Measurements from ENCODE around the gene BCL11B.

The BCL11B gene

DNA sequence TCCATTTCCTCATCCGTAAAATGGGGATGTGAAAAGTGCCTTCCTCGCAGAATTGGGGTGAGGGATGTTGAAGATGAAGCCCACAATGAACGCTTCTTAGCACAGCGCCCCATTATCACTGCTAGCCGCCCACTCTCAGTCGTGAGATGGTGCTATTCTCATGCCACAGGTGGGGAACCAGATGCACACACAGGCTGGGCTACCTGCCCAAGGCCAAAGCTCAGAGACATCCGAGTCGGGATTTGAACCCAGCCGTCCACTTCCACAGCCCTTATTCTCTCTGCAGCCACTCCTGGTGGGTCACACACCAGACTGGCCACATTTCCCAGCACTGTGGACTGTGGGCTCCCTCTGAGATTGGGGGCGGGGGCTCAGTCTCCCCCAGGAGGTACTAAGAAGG, 55.8 kb downstream of the BCL11B start:
- no peak for DNase-seq

DNA sequence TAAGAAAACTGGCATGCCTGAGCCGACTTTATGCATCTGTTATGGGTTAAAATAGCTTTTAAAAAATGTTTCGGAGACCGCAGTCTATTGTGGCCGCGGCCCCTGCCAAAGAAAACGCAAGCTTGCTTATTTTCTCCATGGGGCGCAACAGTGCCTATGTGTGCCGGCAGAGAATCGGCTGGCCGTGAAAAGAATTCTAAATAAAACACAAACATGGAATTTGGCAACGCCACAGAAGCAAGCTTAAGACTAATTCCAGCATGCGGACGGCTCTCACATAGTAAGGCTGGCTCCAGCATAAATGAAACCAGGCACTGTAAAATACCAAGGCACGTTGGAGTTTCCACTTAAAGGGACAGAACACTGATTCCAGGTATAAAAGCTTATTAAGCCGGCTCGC, 56.7 kb downstream of the BCL11B start:
- no peak for DNase-seq

DNA sequence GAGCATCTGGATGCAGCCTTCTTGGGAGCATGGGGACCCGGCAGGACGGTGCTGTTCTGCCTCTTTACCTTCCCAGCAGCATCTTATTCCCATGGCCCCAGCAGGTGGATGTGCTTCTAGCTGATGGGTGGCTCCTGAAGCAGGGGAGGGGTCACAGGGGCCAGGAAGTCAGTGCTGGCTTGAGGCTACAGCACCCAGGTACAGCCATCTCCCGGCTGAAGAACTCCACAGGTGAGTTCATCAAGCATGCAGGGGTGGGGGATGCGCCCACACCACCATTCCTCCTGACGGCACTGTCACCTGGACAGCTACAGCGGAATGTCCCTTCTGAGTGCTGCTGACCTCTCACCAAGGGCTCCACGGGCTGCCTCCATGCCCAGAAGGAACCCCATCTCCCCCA, 57.3 kb downstream of the BCL11B start:
- DNase-seq = no peak

DNA sequence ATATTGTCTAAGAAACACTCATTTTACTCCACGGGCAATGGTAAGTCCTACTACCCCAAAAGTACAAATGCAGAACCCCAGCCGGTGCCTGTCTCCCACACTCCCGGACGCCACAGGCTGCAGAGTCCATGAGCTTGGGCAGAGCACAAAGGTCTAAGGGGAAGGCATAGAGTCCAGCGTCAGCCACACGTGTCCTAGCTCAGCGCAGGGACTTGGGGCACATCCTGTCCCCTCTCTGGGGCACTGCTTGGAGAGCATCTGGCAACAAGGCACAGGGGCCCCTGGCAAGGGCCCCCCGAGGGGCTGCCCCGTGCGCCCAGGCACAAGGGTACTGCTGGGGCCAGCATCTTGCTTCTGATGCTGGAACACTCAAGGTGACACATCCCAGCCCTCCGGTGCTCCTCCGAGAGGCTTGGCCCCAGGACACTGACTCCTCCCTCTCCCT, 58.4 kb downstream of the BCL11B start:
- no peak for DNase-seq

DNA sequence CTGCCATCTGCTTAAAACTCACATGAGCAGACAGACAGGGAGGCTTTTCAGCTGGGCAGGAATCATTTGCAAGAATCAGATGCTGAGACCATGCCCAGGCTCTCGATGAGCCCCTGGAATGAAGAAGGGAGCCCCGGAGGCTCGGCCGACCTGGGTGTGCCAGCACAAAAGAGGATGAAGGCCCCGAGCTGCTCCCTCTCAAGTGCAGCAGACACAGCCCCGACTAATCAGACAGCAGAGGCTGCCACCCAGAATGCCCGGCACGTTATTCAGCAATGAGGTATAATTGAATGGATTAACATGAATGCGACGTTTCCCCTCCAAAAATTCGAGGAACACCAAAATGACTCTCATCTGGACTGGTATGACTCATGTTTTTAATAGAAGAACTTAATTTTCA, 58.9 kb downstream of the BCL11B start:
- no peak for DNase-seq

DNA sequence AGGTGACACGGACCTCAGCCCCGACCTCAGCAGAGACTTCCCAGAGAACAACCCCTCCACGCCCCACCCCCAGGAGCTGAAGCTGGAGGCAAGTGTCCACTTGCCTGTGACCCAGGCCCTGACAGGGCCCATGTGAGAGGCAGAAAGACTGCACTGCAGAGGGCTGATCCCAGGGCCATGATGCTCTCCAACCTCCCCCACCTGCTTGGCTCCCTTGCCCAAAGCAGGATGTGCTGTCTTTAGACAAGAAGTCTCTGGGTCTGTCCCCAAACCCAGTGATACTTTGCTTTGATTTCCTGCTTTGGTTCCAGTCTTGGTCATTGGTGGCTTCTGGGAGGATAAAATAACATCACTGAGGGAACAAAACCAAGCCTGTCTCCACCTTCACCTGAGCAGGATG, 59.4 kb downstream of the BCL11B start:
- DNase-seq = no peak

DNA sequence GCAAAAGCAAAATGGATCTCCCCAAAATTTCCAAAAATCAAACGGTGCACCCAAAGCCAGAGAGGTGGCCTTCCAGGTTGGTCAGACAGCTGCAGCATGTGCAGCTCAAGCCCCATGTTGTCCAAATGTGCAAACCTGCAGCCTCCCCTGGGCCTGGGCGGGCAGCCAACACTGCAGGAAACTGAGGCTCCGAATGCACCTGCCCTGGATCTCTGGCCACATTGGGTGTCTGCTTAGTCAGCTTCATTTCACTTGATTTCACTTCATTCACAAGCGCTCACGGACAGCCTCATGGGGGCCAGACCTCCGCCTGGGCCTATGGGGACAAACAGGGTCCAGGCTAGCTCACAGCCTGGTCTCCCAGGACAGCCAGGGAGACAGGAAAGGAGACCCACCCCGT, 59.8 kb downstream of the BCL11B start:
- no peak for DNase-seq

DNA sequence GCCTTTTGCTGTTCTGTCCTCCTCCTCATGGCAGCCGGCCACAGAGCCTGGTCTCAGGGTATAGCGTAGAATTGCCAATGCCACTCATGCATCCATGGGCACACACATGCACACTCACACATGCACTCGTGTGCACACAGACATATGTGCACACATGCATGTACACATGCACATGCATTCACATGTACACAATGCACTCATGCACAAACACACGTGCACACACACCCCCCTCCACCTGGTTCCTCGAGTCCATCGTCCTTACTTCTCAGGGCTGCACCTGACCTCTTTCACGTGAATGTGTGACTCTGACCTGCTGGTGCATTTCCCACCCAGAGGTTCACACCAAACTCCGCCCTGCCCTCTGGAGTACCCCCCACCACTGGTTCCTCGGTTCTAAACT, 60.6 kb downstream of the BCL11B start:
- DNase-seq = no peak

DNA sequence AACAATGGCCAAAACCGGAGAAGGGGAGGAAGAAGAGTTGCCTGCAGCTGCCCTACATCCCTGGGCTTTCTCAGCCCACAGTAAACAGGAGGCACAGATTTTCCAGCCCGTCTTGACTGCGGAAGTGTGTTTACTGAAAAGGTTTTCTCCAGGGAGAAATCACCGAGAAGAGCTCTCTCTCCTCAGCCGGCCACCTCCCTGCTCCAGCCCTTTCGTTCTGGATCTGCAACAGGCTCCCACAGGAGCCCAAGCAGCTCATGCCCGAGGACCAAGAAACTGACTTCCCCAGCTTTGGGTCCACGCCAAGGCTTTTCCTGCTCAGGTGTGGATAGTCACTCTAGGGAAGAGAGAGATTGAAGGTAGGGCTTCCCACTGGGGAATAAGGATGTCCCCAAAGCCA, 61.7 kb downstream of the BCL11B start:
- no peak for DNase-seq

DNA sequence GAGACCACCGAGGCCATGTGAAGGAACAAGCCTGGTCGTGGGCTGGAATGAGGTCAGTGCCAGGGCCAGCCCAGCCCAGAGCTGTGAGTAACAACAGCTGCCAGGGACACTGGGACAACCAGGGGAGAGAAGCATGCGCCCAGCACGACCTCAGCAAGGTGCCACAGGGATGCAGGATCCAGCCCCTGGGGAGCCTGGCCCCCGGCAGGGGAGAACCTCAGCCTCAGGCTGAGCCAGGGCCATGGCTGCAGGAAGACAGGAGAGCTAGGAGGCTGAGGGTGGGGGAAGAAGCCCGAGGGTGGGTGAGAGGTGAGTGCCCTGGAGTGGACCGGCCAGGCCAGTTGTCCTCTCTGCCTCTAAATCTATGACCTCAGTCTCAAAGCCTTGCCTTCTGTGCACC, 62.6 kb downstream of the BCL11B start:
- DNase-seq = no peak

DNA sequence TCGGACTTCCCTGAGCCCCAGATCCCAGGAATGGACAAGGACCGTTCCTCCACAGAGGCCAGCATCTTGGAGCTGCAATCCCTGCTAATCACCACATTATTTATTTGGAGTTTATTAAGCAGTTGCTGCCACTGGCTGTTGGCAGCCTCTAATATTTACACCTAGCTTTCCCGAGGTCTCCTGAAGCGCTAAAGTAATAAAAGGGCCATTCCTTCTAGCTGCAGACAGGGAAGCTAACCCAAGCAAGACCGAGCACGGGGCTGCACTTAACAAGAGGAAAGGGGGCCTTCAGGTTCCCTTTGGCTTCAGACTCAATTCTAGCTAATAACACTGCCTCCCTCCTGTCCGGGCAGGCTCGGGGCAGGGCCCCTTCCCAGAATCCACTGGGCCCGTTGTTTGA, 63.7 kb downstream of the BCL11B start:
- no peak for DNase-seq

DNA sequence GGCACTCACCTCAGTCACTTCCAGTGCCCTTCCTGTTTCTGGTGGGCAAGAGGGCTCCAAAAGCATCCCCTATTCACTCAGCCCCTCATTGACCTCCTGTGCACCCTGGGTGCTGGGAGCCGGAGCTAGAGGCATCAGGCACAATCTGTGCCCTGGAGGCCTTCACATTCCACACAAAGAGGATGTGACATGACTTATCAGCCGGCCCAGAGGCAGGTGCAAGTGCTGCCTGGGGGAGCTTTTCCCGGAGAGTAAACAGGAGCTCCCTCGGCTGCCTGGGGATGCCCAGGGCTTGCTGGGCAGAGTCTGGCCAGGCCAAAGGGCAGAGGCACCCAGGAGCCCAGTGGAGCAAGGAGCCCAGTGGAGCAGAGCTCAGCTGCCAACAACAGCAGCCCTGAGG, 64.5 kb downstream of the BCL11B start:
- DNase-seq = no peak

DNA sequence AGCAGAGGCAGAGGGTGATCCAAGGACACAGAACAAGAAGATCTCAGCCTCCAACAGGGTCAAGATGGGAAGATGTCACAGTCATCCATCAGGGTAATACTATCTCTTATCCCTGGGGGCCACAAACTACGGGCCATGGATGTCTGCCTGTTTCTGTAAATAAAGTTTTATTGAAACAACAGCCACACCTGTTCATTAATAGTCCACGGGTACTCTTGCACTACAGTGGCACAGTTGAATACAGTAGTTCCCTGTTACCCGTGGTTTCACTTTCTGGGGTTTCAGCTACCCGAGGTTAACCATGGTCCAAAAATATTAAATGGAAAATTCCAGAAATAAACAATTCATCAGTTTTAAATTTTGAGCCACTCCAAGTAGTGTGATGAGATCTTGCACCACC, 65.9 kb downstream of the BCL11B start:
- DNase-seq = no peak

DNA sequence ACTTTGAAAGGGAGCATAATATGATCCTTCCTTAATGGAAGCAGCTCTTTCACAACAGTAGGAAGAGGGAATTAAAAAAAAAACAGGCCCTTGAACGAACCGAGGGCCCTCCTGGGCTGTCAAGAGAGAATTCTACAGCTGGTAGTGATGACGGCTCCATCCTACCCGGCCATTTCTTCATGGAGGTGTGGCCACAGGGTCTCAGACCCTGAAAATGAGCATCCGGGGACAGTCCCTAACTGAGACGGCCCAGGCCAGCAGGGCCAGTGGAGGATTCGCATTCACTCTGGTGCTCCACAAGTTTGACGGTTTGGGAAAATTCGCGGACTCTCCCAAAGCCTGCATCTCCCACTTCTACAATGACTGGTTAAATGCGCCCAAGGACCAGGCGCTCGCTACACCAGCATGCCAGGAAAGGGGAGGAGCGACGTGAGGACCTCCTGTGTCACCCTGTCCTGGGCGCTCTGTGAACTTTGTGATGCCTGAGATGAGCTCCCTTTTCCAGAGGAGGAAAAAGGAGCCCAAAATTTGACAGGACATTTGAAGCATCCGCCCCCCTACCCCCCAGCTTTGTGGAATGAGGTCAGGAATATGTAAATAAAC, 66.8 kb downstream of the BCL11B start:
- DNase-seq = no peak

DNA sequence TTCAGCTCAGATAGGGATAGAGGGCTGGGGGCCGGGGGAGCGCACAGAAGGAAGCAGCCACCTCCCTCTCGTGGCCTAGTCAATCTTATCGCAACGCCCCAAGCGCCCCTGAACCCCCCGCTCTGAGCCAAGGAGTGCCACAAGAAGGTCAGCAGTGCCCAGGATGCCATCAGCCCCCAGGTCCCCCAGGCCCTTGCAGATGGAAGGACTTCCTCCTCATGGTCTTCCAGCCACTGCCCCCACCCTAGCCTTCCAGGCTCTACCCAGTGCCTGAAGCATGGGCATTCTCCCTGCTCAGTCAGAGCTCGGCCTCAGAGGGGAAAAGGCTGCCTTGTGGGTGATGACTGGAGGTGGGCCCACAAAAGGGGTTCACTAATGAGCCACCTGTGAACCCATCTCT, 68.2 kb downstream of the BCL11B start:
- no peak for DNase-seq

DNA sequence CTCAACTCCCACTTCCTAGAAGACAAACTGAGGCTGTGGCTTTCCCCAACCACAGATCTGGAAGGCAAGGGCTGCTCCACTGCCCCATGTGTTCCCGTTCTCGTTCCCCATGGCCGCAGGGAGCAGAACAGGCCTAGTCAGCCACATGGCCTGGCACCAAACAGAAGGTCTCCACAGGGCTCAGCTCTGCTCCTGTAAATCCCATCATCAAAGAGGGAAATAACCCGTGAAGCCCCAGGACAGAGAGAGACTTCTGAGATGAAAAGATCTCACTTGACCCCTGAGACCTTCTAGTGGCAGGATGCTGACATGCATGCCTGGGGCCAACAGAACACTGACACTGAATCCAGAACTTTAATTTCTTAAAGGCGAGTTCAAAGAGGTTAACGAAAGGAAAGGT, 68.9 kb downstream of the BCL11B start:
- DNase-seq = no peak

DNA sequence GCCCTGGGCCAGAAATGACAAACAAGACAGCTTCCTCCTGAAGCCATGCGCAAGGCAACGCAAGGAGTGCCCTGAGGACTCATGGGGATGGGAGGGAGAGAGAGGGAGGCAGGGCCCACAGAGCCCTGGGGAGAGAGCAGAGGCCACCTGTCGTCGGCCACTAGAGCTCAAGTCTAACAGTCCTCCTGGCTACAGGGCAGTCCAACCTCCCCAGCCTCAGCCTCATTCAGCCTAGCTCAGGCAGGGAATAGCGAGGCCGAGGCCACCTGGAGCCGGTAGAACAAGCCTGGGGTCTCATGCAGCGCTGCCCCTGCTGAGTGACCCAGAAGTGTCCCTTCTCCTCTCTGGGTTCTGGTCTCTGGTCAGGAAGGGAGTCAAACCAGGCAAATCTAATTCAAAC, 69.5 kb downstream of the BCL11B start:
- DNase-seq = no peak

DNA sequence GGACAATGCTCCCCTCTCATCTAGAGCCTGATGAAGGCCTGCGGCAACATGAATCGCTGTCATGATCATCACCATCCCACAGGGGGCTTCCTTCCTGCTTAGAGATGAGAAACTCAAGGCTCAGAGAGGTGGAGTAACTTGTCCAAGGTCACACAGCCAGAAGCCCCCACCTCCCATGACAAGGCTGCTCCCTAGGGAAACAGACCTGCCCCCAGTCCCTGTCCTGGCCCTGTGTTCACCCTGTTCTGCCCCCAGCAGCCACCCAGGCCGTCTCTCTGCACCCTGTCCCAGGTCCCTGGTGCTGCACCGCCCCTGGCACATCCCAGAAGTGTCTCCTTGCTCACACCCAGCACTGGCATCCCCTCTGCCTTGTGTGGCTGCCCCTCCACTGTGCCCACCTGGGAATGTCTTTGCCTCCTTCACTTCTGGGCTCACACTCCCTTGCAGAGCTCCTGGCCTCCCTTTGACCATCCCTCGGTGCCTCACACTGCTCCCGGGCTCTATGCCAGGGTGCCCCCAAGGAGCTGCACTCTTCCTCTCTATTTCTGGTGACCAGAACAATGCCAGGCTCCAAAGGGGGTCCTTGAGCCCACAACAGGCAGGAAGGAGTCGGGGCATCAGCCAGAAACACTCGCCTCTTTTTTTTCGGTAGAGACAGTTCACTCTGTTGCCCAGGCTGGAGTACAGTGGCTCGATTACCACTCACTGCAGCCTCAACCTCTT, 70.5 kb downstream of the BCL11B start:
- DNase-seq = no peak

DNA sequence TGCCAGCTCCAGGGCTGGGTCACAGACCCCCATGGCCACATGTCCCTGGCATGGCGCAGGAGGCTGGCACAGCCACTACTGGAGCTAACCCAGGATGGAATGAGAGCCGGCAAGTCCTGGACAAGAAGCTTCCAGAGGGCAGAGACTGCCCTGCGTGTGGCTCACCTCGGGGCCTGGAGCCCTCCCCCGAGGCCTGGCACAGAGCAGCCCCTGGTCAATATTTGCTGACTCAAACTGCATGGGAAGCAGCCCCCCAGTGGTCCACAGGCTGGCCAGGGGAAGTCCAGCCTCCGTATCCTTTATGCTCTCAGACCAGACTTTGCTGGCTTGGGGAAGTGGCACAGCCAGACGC, 71.4 kb downstream of the BCL11B start:
- DNase-seq = no peak

DNA sequence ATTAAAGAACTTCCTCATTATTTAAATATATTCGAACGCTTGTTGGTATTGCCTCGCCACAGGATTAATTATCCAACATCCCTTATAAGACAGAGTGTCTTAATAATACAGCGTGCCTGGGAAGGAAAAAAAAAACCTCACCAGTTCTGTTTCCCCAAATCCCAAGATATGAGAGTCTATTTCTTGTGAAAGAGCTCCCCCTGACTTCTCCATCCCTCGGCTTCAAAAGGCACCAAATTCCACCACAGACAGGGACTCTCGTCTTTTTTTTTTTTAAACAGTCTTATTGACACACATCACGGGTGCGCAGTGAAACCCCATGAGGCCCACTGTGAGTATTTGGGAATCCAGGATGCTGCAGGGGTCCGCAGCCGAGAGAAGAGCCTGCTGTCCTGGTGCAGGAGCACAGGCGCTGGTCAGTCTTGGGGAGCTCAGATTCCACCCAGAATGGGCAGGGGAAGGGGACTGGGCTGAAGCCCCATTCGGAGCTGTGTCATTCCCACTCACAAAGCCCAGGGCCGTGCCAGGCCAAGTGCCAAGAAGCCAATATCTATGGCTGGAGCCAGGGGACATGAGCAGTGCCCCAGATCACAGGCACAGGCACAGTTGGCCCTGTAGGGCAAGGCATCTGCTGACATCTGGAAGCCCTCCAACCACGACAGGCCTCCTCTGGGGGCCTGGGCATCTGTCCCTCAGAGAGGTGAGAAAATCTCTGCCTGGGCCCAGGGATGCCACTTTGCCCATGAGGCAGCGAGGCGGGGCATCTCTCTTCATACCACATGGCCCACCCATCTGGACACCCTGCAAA, 71.9 kb downstream of the BCL11B start:
- DNase-seq = peak in 1 of 2 donors; percentile 3

DNA sequence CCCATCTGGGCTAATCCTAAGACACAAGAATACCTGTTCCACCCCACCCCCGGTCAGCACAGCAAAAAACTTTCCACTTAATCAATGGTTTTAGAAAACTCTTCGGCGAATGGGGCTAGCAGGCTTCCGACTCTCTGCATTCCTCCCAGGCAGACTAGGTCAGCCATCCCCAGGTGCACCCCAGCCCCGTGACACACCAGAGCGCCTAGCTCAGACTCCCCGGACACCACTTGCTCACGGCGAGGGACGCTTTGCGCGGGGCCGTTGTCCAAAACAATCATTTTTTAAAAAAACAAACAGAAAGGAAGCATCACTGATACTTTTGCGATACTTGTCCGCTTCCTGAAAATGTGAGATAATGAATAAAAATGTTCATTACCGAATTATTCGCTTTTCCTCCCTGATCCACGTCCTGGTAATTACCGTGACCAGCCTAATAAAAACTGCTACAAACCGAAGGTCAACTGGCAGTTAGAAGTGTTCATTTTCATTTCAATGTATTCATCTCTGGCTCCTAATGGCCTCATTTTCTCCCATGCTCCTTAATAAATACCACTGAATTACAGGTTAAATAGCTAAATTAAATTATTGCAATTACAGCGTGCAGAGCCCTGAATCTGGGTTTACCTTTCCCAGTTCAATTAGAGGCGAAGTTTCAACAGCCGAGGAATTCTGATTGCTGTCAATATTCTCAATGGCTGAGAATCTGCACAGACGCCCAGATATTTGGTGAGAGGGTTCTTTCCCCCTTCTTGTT, 73.1 kb downstream of the BCL11B start:
- no peak for DNase-seq

DNA sequence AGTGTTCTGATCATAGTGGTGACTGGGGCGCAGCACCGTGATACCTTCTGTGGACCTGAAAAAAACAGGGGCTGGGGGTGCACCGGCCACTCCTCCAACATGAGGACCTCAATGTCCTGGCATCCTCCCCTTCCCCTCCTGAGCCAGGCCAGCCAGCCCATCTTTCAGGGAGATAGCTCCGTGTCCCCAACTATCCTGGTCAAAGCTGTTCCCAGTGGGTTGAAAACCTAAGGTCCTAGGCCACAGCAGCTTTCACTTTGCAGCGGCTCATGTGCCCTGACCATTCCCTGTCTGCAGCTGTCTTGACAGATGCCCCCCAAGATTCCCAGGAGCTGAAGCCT, 75.7 kb downstream of the BCL11B start:
- DNase-seq = no peak

DNA sequence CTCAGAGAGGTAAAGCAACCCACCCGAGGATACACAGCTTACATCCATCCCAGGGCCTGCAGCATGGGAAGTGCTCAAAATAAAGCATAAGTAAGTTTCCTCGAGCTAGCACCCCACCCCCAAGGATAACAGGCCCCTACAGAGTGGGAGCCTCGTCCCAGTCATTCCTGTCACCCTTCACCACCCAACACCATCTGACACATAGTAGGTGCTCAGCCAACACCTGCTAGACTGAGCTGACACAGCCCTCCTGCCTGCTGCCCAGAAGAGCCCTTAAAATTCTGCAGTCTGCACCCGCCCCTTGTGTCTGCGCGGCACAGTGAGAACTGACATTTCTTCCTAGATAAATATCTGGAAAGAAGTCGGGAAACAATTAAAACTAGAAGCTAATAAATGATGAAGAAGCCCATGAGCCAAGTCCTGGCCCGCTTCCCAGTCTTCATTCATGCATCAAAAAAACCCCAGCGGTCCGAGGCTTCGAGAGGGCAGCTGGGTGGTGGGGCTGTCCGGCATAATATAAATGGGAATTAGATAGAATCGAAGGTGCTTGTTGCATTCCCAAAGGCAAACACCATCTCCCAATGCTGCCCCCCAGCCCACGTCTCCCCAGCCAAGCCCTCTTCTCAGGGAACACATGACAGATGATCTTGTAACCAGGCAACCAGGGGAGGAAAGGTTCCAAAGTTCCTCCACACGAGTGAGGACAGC, 76.2 kb downstream of the BCL11B start:
- no peak for DNase-seq
